Measurements from ENCODE around the gene NFATC2. TPM values are rescaled to one million over a fixed set of nuclear protein-coding genes. Genes with fewer than 3 reads are reported as not detected.

NFATC2 gene
- total RNA-seq, 1 donor: 0.36 TPM

- no peak for DNase-seq (ENCODE audit: low read depth)
- H3K4me3 ChIP-seq (ENCODE audit: low read depth, low read length): no peak overlapping the region
- TF ChIP-seq, protein P1, sequence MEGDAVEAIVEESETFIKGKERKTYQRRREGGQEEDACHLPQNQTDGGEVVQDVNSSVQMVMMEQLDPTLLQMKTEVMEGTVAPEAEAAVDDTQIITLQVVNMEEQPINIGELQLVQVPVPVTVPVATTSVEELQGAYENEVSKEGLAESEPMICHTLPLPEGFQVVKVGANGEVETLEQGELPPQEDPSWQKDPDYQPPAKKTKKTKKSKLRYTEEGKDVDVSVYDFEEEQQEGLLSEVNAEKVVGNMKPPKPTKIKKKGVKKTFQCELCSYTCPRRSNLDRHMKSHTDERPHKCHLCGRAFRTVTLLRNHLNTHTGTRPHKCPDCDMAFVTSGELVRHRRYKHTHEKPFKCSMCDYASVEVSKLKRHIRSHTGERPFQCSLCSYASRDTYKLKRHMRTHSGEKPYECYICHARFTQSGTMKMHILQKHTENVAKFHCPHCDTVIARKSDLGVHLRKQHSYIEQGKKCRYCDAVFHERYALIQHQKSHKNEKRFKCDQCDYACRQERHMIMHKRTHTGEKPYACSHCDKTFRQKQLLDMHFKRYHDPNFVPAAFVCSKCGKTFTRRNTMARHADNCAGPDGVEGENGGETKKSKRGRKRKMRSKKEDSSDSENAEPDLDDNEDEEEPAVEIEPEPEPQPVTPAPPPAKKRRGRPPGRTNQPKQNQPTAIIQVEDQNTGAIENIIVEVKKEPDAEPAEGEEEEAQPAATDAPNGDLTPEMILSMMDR (IDR thresholded peaks at IDR 0.05; ENCODE audit: insufficient read depth, low read length): no peak
Observed at GRCh38 chr20:51362254-51362653, 180.3 kb downstream of the NFATC2 start.

- DNase-seq (ENCODE audit: low read depth): no peak
- TF ChIP-seq, protein P1 (IDR thresholded peaks at IDR 0.05; ENCODE audit: insufficient read depth, low read length): no peak
Observed at GRCh38 chr20:51361258-51361657, 181.3 kb downstream of the NFATC2 start.

DNA sequence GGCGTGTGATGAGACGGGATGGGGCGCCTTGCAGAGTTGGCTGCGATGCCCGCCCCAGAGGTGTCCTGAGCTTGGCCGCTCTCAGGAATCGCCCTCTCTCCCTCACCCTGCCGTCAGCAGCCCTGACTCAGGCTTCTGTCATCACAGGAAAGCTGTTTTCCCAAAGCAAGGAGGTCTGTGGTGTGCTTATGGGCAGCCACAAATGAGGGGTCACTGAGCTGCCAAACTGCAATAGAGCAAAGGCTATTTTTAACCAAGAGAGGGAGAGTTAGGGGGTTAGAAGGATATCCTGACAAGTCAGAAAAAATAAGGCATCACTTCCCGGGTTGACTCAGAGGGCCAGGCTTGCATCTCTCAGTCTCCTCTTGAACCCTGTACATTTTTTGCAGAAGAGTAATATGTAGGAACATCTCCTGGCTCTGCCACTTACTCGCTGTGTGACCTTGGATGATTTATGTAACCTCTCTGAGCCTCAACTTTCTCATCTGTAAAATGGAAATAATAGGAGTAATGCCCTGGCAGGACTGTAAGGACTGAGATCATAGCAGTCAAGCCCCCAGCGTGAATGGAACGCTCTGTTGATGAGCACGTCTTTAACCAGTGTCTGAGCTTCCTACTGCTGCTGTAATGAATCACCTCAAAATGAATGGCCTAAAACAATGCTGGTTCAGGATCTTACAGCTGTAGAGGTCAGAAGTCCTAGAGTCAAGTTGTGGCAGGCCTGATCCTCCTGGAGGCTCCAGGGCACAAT lies 181.9 kb downstream of the NFATC2 start:
- TF ChIP-seq, protein P1 (IDR thresholded peaks at IDR 0.05; ENCODE audit: insufficient read depth, low read length): no peak
- DNase-seq (ENCODE audit: low read depth): peak; percentile 92
- H3K4me3 ChIP-seq (ENCODE audit: low read depth, low read length): no peak overlapping the region

More at GRCh38 chr20:51361258-51361657, 181.3 kb downstream of the NFATC2 start:
- H3K4me3 ChIP-seq (ENCODE audit: low read depth, low read length): no peak overlapping the region

DNA sequence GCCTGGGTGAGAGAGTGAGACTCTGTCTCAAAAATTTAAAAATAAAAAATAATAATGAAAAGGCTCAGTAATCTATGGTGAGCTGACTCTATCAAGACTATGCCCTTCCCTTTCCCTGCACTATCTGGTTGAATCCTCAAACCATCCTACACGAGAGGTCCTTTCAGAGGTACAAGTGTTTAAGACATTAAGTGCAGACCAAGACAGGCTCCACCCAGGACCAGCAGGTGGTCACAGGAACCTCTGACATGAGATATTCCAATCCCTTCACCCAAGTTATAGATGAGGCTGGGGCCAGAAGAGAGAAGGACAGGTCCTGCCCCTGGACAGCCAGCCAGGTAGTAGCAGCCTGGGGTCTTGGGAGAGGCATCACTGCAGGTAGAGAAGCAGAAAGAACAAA lies 182.6 kb downstream of the NFATC2 start:
- TF ChIP-seq, protein P1 (IDR thresholded peaks at IDR 0.05; ENCODE audit: insufficient read depth, low read length): no peak
- DNase-seq (ENCODE audit: low read depth): no peak
- H3K4me3 ChIP-seq (ENCODE audit: low read depth, low read length): no peak overlapping the region

GRCh38 chr20:51359401-51359800 lies 183.1 kb downstream of the NFATC2 start:
- no peak for DNase-seq (ENCODE audit: low read depth)
- TF ChIP-seq, protein P1 (IDR thresholded peaks at IDR 0.05; ENCODE audit: insufficient read depth, low read length): no peak
- no peak overlapping the region for H3K4me3 ChIP-seq (ENCODE audit: low read depth, low read length)

DNA sequence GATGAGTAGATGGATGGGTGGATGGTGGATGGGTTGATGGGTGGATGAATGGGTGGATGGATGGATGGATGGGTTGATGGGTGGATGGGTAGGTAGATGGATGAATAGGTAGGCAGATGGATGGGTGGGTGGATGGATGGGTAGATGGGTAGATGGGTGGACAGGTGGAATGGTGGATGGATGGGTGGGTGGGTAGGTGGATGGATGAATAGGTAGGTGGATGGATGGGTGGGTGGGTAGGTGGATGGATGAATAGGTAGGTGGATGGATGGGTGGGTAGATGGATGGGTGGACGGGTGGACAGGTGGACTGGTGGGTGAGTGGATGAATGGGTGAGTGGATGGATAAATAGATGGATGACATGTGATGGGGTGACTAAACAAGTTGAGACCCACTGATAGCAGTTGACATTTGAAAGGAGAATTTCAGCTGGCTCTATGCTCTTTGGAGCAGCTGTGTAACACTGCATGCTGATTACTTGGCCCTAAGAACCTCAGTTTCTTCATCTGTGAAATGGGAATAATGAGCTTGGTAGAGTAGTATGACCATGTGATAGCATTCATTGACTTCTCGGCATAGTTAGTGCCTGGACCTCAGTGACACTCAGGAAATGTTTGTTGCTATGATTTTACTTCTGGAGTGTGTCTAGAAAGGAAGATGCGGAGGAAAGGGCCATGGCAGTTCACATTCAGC lies 184.3 kb downstream of the NFATC2 start:
- TF ChIP-seq, protein P1 (IDR thresholded peaks at IDR 0.05; ENCODE audit: insufficient read depth, low read length): no peak
- H3K4me3 ChIP-seq (ENCODE audit: low read depth, low read length): no peak overlapping the region
- DNase-seq (ENCODE audit: low read depth): no peak
